H1 (cell line): ENCODE results near the gene GFAP. TPM values are rescaled to one million over a fixed set of nuclear protein-coding genes. Genes with fewer than 3 reads are reported as not detected.

Source experiments
- CTCF ChIA-PET: fragments of 300-600 bp; sonication (Branson Sonifier 250); formaldehyde crosslinking; loops from one replicate; lab custom pipeline; 2021; ENCODE audit not compliant: partially characterized antibody; lab: Charles Lee
- POLR2A ChIA-PET: fragments of 300-600 bp; sonication (Branson Sonifier 250); formaldehyde crosslinking; loops from one replicate; lab custom pipeline; 2021; ENCODE audit warnings: inconsistent platforms; ENCODE audit not compliant: partially characterized antibody; lab: Charles Lee
- DNase-seq, 2 experiments: peaks; one replicate each; pipeline versions ENCODE4 v3.0.0 to v3.0.0-alpha.2; 2010 to 2022; ENCODE audit warnings: low spot score in 2 of 2, low read depth in 1 of 2, mixed read lengths in 1 of 2
- FAIRE-seq: peaks from 2 replicates; lab custom pipeline; 2011; peaks lifted over from hg19 to GRCh38; lab: Jason Lieb, UNC
- H2AFZ ChIP-seq: 2 replicates; pipeline ENCODE4 v1.8.1; 2012; ENCODE audit warnings: low read length, inconsistent platforms
- H2AK5ac ChIP-seq: 2 replicates; pipeline ENCODE4 v1.6.1; 2013; ENCODE audit warnings: low read depth, low read length
- H2BK120ac ChIP-seq: replicated peaks from 2 replicates; pipeline ENCODE3; 2013; ENCODE audit warnings: low read depth, low read length, inconsistent platforms
- H2BK12ac ChIP-seq: 2 replicates; pipeline ENCODE4 v1.6.1; 2013; ENCODE audit warnings: low read depth, low read length
- H2BK15ac ChIP-seq: 2 replicates; pipeline ENCODE4 v1.6.1; 2013; ENCODE audit warnings: low read length
- H2BK20ac ChIP-seq: 2 replicates; pipeline ENCODE4 v1.6.1; 2013; ENCODE audit warnings: low read length
- H2BK5ac ChIP-seq: 2 replicates; pipeline ENCODE4 v1.6.1; 2013; ENCODE audit warnings: low read depth, low read length
- H3K14ac ChIP-seq: 2 replicates; pipeline ENCODE4 v1.6.1; 2013; ENCODE audit warnings: inconsistent platforms; ENCODE audit not compliant: insufficient read length
- H3K18ac ChIP-seq: 2 replicates; pipeline ENCODE4 v1.6.1; 2013; ENCODE audit warnings: low read length; ENCODE audit errors: extremely low read depth
- H3K23ac ChIP-seq: 2 replicates; pipeline ENCODE4 v1.6.1; 2013; ENCODE audit warnings: inconsistent platforms; ENCODE audit not compliant: insufficient read length
- H3K23me2 ChIP-seq: 2 replicates; pipeline ENCODE4 v1.6.1; 2013; ENCODE audit warnings: low read depth, low read length
- H3K27ac ChIP-seq: 2 replicates; pipeline ENCODE4 v1.6.1; 2011; ENCODE audit warnings: low read depth, low read length, inconsistent platforms
- H3K27me3 ChIP-seq, 4 experiments: replicated peaks in 1 of 4; 1 replicate in 1 of 4; 2 replicates in 3 of 4; pipeline versions ENCODE4 v1.6.1 to v1.8.1; 2011 to 2013; ENCODE audit warnings: low read length in 3 of 4, mild to moderate bottlenecking in 3 of 4, inconsistent platforms in 2 of 4, mixed read lengths in 2 of 4, moderate library complexity in 1 of 4; ENCODE audit not compliant: control insufficient read depth in 3 of 4, insufficient read depth in 3 of 4; ENCODE audit errors: extremely low read depth in 1 of 4
- H3K36me3 ChIP-seq, 4 experiments: 2 replicates each; pipeline versions ENCODE4 v1.6.1 to v1.8.1; 2011 to 2013; ENCODE audit warnings: mild to moderate bottlenecking in 4 of 4, low read length in 3 of 4, moderate library complexity in 2 of 4, control low read depth in 1 of 4, inconsistent platforms in 1 of 4; ENCODE audit not compliant: insufficient read depth in 4 of 4, control insufficient read depth in 2 of 4
- H3K4ac ChIP-seq: replicated peaks from 2 replicates; pipeline ENCODE3; 2013; ENCODE audit warnings: low read length, low read depth, mixed read lengths, inconsistent platforms; ENCODE audit not compliant: insufficient read length
- H3K4me1 ChIP-seq, 4 experiments: replicated peaks in 1 of 4; 1 replicate in 1 of 4; 2 replicates in 3 of 4; pipeline versions ENCODE4 v1.6.1 to v1.8.1; 2011 to 2013; ENCODE audit warnings: low read length in 3 of 4, inconsistent platforms in 2 of 4, mixed read lengths in 1 of 4; ENCODE audit not compliant: insufficient read depth in 4 of 4, control insufficient read depth in 3 of 4
- H3K4me2 ChIP-seq, 2 experiments: 2 replicates each; pipeline versions ENCODE4 v1.6.1 to v1.8.1; 2011 to 2013; ENCODE audit warnings: low read depth in 2 of 2, low read length in 2 of 2, control low read depth in 1 of 2, inconsistent platforms in 1 of 2, mild to moderate bottlenecking in 1 of 2; ENCODE audit not compliant: insufficient read depth in 1 of 2
- H3K4me3 ChIP-seq, 4 experiments: fragments of 200-600, 300-600 bp in 1 of 4; sonication (generic), shearing (Covaris generic), sonication (Bioruptor Twin) in 1 of 4; 2 replicates each; pipeline versions ENCODE4 v1.5.1 to v1.8.1; 2011 to 2016; ENCODE audit warnings: low read length in 4 of 4, low read depth in 3 of 4, control low read depth in 2 of 4, inconsistent platforms in 2 of 4, mild to moderate bottlenecking in 2 of 4, mixed read lengths in 1 of 4, moderate library complexity in 1 of 4; ENCODE audit not compliant: insufficient read depth in 2 of 4; ENCODE audit errors: extremely low read depth in 1 of 4
- H3K56ac ChIP-seq: replicated peaks from 2 replicates; pipeline ENCODE3; 2013; ENCODE audit warnings: low read depth, mild to moderate bottlenecking, mixed read lengths, low read length, inconsistent platforms; ENCODE audit not compliant: insufficient read length
- H3K79me1 ChIP-seq: 2 replicates; pipeline ENCODE4 v1.6.1; 2013; ENCODE audit warnings: low read depth, low read length, control low read depth
- H3K79me2 ChIP-seq, 2 experiments: 2 replicates each; pipeline versions ENCODE4 v1.6.1 to v1.8.1; 2012 to 2013; ENCODE audit warnings: low read length in 2 of 2, mild to moderate bottlenecking in 2 of 2, inconsistent platforms in 1 of 2; ENCODE audit not compliant: insufficient read depth in 2 of 2, control insufficient read depth in 1 of 2
- H3K9ac ChIP-seq, 4 experiments: replicated peaks in 1 of 4; 1 replicate in 1 of 4; 2 replicates in 3 of 4; pipeline versions ENCODE4 v1.6.1 to v1.8.1; 2011 to 2013; ENCODE audit warnings: low read depth in 3 of 4, low read length in 3 of 4, control low read depth in 2 of 4, mild to moderate bottlenecking in 2 of 4, moderate library complexity in 2 of 4, inconsistent platforms in 1 of 4; ENCODE audit errors: extremely low read depth in 1 of 4
- H3K9me3 ChIP-seq, 2 experiments: 2 replicates each; pipeline versions ENCODE4 v1.6.1 to v1.8.1; 2012 to 2013; ENCODE audit warnings: mild to moderate bottlenecking in 2 of 2, moderate library complexity in 2 of 2, control low read depth in 1 of 2, inconsistent platforms in 1 of 2, low read depth in 1 of 2, low read length in 1 of 2, mixed read lengths in 1 of 2; ENCODE audit not compliant: insufficient read depth in 2 of 2
- H4K20me1 ChIP-seq, 2 experiments: replicated peaks in 1 of 2; 2 replicates each; pipeline versions ENCODE3 to v1.8.1; 2011 to 2013; ENCODE audit warnings: inconsistent platforms in 2 of 2, low read length in 2 of 2, mild to moderate bottlenecking in 1 of 2; ENCODE audit not compliant: insufficient read depth in 2 of 2, control insufficient read depth in 1 of 2
- H4K5ac ChIP-seq: 2 replicates; pipeline ENCODE4 v1.6.1; 2013; ENCODE audit warnings: low read length, low read depth, mixed read lengths, inconsistent platforms; ENCODE audit not compliant: insufficient read length
- H4K8ac ChIP-seq: 2 replicates; pipeline ENCODE4 v1.8.0; 2013; ENCODE audit warnings: mild to moderate bottlenecking, moderate library complexity, low read length, inconsistent platforms; ENCODE audit not compliant: insufficient read depth; ENCODE audit errors: extremely low read depth
- H4K91ac ChIP-seq: replicated peaks from 2 replicates; pipeline ENCODE3; 2013; ENCODE audit warnings: low read length, mixed read lengths, inconsistent platforms; ENCODE audit not compliant: insufficient read length
- EP300 ChIP-seq, 2 experiments: IDR thresholded peaks; 1 replicate in 1 of 2; 2 replicates in 1 of 2; pipeline ENCODE4 v1.6.1; 2011 to 2012; ENCODE audit warnings: low read depth in 2 of 2, low read length in 2 of 2, mild to moderate bottlenecking in 2 of 2, borderline replicate concordance in 1 of 2, inconsistent platforms in 1 of 2, moderate library complexity in 1 of 2
- EZH2 ChIP-seq: fragments of 200-600 bp; sonication (generic); IDR thresholded peaks from 2 replicates; pipeline ENCODE4 v1.7.1; 2012; ENCODE audit warnings: low read depth, mild to moderate bottlenecking, moderate library complexity, low read length, inconsistent platforms; ENCODE audit not compliant: severe bottlenecking
- HDAC6 ChIP-seq: IDR thresholded peaks from one replicate; pipeline ENCODE4 v1.7.1; 2012; ENCODE audit warnings: low read depth, mild to moderate bottlenecking, inconsistent platforms, low read length, moderate library complexity
- KDM1A ChIP-seq: fragments of 200-600, 300-600 bp; sonication (generic); IDR thresholded peaks from 2 replicates; pipeline ENCODE4 v1.7.1; 2016; ENCODE audit warnings: mild to moderate bottlenecking, low read length, borderline replicate concordance
- KDM5A ChIP-seq: fragments of 200-600 bp; IDR thresholded peaks from 2 replicates; pipeline ENCODE4 v1.7.1; 2012; ENCODE audit warnings: mild to moderate bottlenecking, low read length, inconsistent platforms, mixed read lengths
- POLR2A ChIP-seq, 2 experiments: IDR thresholded peaks; 1 replicate in 1 of 2; 2 replicates in 1 of 2; pipeline ENCODE4 v1.6.1; 2011; ENCODE audit warnings: low read depth in 2 of 2, low read length in 2 of 2, mild to moderate bottlenecking in 2 of 2; ENCODE audit errors: control extremely low read depth in 1 of 2
- RAD21 ChIP-seq, 2 experiments: IDR thresholded peaks in 1 of 2; conservative IDR thresholded peaks in 1 of 2; 2 replicates each; pipeline ENCODE4 v1.6.1; 2011; ENCODE audit warnings: low read depth in 2 of 2, low read length in 2 of 2, improper control_type of control experiment in 1 of 2, inconsistent platforms in 1 of 2, mild to moderate bottlenecking in 1 of 2, moderate library complexity in 1 of 2
- RBBP5 ChIP-seq: IDR thresholded peaks from 2 replicates; pipeline ENCODE4 v1.7.1; 2012; ENCODE audit warnings: low read depth, mild to moderate bottlenecking, inconsistent platforms, low read length, moderate library complexity, borderline replicate concordance
- RFX5 ChIP-seq: IDR thresholded peaks from 2 replicates; pipeline ENCODE4 v1.6.1; 2011; ENCODE audit warnings: low read depth, low read length, improper control_type of control experiment, borderline replicate concordance
- TAF7 ChIP-seq: optimal IDR thresholded peaks from 2 replicates; pipeline ENCODE3; 2011; ENCODE audit warnings: low read depth, mild to moderate bottlenecking, inconsistent platforms, low read length, moderate library complexity, borderline replicate concordance
- TCF12 ChIP-seq: IDR thresholded peaks from 2 replicates; pipeline ENCODE4 v1.6.1; 2011; ENCODE audit warnings: low read depth, mild to moderate bottlenecking, low read length
- ZNF274 ChIP-seq: IDR thresholded peaks from 2 replicates; pipeline ENCODE4 v1.7.0; 2012; ENCODE audit warnings: low read length, borderline replicate concordance; ENCODE audit errors: extremely low read depth
- WGBS, 2 experiments: shearing (Covaris generic) in 1 of 2; methylation state at CpG; one replicate each; pipeline versions ENCODE4 v1.1.6 to v1.1.7; 2013 to 2015; ENCODE audit warnings: low lambda C conversion rate in 2 of 2, mixed read lengths in 2 of 2, inconsistent platforms in 1 of 2, low coverage in 1 of 2, missing lambda C conversion rate in 1 of 2; ENCODE audit not compliant: insufficient replicate concordance in 2 of 2, insufficient coverage in 1 of 2, insufficient read length in 1 of 2; ENCODE audit errors: extremely low coverage in 1 of 2, missing lambda C conversion rate in 1 of 2; 5-methylcytosine and 5-hydroxymethylcytosine counted together
- polyA plus RNA-seq, 7 experiments: library from polyadenylated mRNA; depleted of rRNA in 3 of 7; stranded (reverse) in 5 of 7; unstranded in 2 of 7; fragments of >200 nt in 5 of 7; fragments of 200-250 nt in 2 of 7; gene quantifications; 1 replicate in 5 of 7; 2 replicates in 1 of 7; 4 replicates in 1 of 7; pipeline versions ENCODE4 v1.2.1 to v1.2.3, GENCODE V29; 2011 to 2013; ENCODE audit warnings: missing spikeins in 2 of 7, mixed read lengths in 2 of 7
- total RNA-seq: library from RNA; stranded (reverse); fragmentation: NEBNext Ultra II Directional; extraction: Animal tissue kit (Norgen Biotek cat#: 25700); gene quantifications from 2 replicates; pipeline ENCODE4 v1.2.1, GENCODE V29; 2021

GFAP gene
- total and polyA plus RNA-seq, 2 of the 8 experiments (the other 6 are each of a cell fraction or from before 2014, with no cell fraction given) = 1.3 to 1.5 TPM

DNA sequence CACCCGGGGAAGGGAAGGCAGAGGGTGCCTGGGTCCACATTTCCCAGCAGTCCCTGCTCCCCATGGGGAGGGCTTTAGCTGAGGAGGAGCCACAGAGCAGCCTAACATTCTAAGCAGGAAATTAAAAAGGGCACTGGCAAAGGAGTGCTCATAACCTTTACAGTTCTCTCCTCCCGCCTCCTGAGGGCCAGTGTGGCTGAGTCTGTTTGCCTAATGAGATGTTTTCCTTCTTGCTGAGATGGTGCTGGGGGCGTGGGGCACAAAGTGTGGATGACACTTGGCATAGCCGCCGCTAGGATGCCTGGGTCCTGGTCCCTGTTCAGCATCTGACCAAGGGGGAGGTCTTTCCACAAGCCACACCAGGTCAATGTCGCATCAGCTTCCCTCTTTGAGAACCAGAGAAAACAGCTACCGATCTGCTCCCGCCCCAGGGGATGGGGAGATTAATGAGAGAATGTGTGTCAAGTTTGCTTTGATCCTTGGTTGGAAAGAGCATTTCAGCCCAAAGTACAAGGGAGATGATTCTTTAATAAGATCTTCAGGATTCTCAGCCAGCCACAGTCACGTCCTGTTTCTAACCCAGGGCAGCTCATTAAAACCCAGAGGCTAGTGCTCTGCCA is 26.5 kb upstream of the GFAP start:
- WGBS, 2 experiments = 85% methylated on average over 9 of the region's 9 CpGs; no CpG with 5 or more reads in 1 of the 2 experiments
- Histone ChIP-seq H3K36me3 (peaks cover 0 to 9% (median 4%) of the 10 kb centered on the region in 4 experiments; a peak in 2 of 8 replicates), H3K4me1 (0 out of 7 replicates have a peak, but pooled peaks cover 0 to 2% (median 0%) of the 10 kb centered on the region in 4 experiments), H3K79me2 (peaks cover 6 to 72% of the 10 kb centered on the region in 2 experiments), H3K56ac (no peak overlapping the region), H3K4ac (no peak overlapping the region), H2AK5ac (no peak overlapping the region), H3K27me3 (no peaks in the 10 kb centered on the region), H3K18ac (no peak overlapping the region), H3K23ac (no peak overlapping the region), H2BK20ac (no peak overlapping the region), H3K4me3 (no peak overlapping the region), H4K20me1 (peaks cover 3 to 4% of the 10 kb centered on the region in 2 experiments), H2BK5ac (no peak overlapping the region), H3K27ac (no peak overlapping the region), H2BK12ac (no peak overlapping the region), H3K23me2 (no peaks in the 10 kb centered on the region), H3K79me1 (peaks cover 3% of the 10 kb centered on the region; the same call in 1 of the 2 replicates), H2BK15ac (no peak overlapping the region), H2BK120ac (no peak overlapping the region), H3K9ac (no peak overlapping the region), H2AFZ (no peak overlapping the region), H3K4me2 (no peak overlapping the region), H4K91ac (no peak overlapping the region), H4K8ac (no peak overlapping the region), H3K9me3 (no peaks in the 10 kb centered on the region), H4K5ac (no peak overlapping the region), H3K14ac (no peak overlapping the region)
- FAIRE-seq (no peak), DNase-seq (no peak)
- ChIA-PET POLR2A (interaction anchor here (1.0 to 5.0 kb wide), 4 partner anchors 14 to 61 kb away, joined by 3 to 25 read pairs (median 4); no protein-coding TSS in a partner anchor), CTCF (interaction anchor here (1.1 to 3.0 kb wide), 9 partner anchors 11 to 80 kb away, joined by 3 to 13 read pairs (median 5); no protein-coding TSS in a partner anchor)
- TF ChIP-seq EP300 (IDR thresholded peaks at IDR 0.05; ENCODE audit: borderline replicate concordance in 1 of 2, low read depth in 2 of 2, low read length in 2 of 2) = no peak
- no peak for TF ChIP-seq RBBP5
- no peak for TF ChIP-seq POLR2A (IDR thresholded peaks at IDR 0.05; ENCODE audit: control extremely low read depth in 1 of 2, low read depth in 2 of 2, low read length in 2 of 2)
- no peak for TF ChIP-seq TCF12
- TF ChIP-seq RFX5 = no peak
- no peak for TF ChIP-seq KDM5A
- TF ChIP-seq EZH2 = no peak
- no peak for TF ChIP-seq ZNF274
- TF ChIP-seq RAD21 (IDR thresholded peaks at IDR 0.05 in 1 of 2, conservative IDR thresholded peaks at IDR 0.05 in 1 of 2; ENCODE audit: low read depth in 2 of 2, low read length in 2 of 2) = no peak
- no peak for TF ChIP-seq KDM1A
- TF ChIP-seq HDAC6 = no peak
- TF ChIP-seq TAF7 = no peak
